Astrocyte of the hippocampus (primary cell): Measurements from ENCODE around the gene LDHB.
A peak's percentile ranks its signal among the peaks of the same experiment; 100 is the strongest.
"Not testable (repeated sequence)": the region's sequence is repeated elsewhere in the genome, so short reads cannot be mapped to it uniquely, and the experiment has no call there.

Source experiments
- DNase-seq: peaks from one replicate; pipeline ENCODE4 v3.0.0; 2011; ENCODE audit warnings: low read depth, low spot score

Gene LDHB

GRCh38 chr12:21661396-21662093, 3.9 kb upstream of the LDHB start:
- not testable (repeated sequence) for DNase-seq

GRCh38 chr12:21659383-21659782, 1.7 kb upstream of the LDHB start:
- no peak for DNase-seq

GRCh38 chr12:21656905-21657325, 727 bp downstream of the LDHB start:
- DNase-seq: peak; percentile 72

- no peak for DNase-seq
Measured at GRCh38 chr12:21655591-21655990, 2.1 kb downstream of the LDHB start.

- no peak for DNase-seq
Measured at GRCh38 chr12:21651821-21652220, 5.8 kb downstream of the LDHB start.

- DNase-seq: no peak
Measured at GRCh38 chr12:21650997-21651396, 6.6 kb downstream of the LDHB start.

GRCh38 chr12:21649034-21649433, 8.6 kb downstream of the LDHB start:
- DNase-seq: no peak

GRCh38 chr12:21648378-21648777, 9.3 kb downstream of the LDHB start:
- no peak for DNase-seq

GRCh38 chr12:21647179-21647578, 10.5 kb downstream of the LDHB start:
- DNase-seq: no peak

GRCh38 chr12:21645041-21645500, 12.6 kb downstream of the LDHB start:
- not testable (repeated sequence) for DNase-seq

- no peak for DNase-seq
Measured at GRCh38 chr12:21644516-21644915, 13.1 kb downstream of the LDHB start.

GRCh38 chr12:21643758-21644157, 13.9 kb downstream of the LDHB start:
- no peak for DNase-seq

GRCh38 chr12:21642707-21643389, 14.8 kb downstream of the LDHB start:
- DNase-seq: no peak

- no peak for DNase-seq
Measured at GRCh38 chr12:21638054-21638891, 19.4 kb downstream of the LDHB start.

GRCh38 chr12:21634245-21634644, 23.4 kb downstream of the LDHB start:
- DNase-seq: no peak

- no peak for DNase-seq
Measured at GRCh38 chr12:21631367-21631766, 26.3 kb downstream of the LDHB start.

- DNase-seq: no peak
Measured at GRCh38 chr12:21627924-21628323, 29.7 kb downstream of the LDHB start.

- DNase-seq: no peak
Measured at GRCh38 chr12:21618566-21618965, 39.1 kb downstream of the LDHB start.

GRCh38 chr12:21617030-21617429, 40.6 kb downstream of the LDHB start:
- DNase-seq: no peak

- no peak for DNase-seq
Measured at GRCh38 chr12:21615431-21615830, 42.2 kb downstream of the LDHB start.

GRCh38 chr12:21614506-21614905, 43.1 kb downstream of the LDHB start:
- no peak for DNase-seq

GRCh38 chr12:21613931-21614330, 43.7 kb downstream of the LDHB start:
- DNase-seq: no peak
